GM12878 (cell line): ENCODE measurements around the gene SLC43A1. TPM values are rescaled to one million over a fixed set of nuclear protein-coding genes. Genes with fewer than 3 reads are reported as not detected.

Experiments used
- ATAC-seq: fragments of 200-7000 bp; cut with Tn5 transposase; 3 replicates; pipeline ENCODE4 v1.9.1; 2020; ENCODE audit warnings: mild to moderate bottlenecking, moderate library complexity
- BruUV-seq: library from RNA; stranded (reverse); fragments of 400-500 nt; replicated peaks from 2 replicates; lab custom pipeline; 2021; lab: Mats Ljungman, UMichigan
- CTCF ChIA-PET: fragments of 300-600 bp; sonication (Branson Sonifier 250); formaldehyde crosslinking; extraction: SDS; loops from one replicate; lab custom pipeline; 2021; ENCODE audit warnings: inconsistent platforms; lab: Yijun Ruan, JAX
- POLR2A ChIA-PET: fragments of 350-600 bp; formaldehyde crosslinking; extraction: SDS; loops from one replicate; lab custom pipeline; 2021; ENCODE audit warnings: inconsistent platforms; lab: Charles Lee
- RAD21 ChIA-PET: fragments of 300-600 bp; sonication (Branson Sonifier 250); formaldehyde crosslinking; loops from one replicate; lab custom pipeline; 2023; ENCODE audit warnings: antibody characterized with exemption; ENCODE audit not compliant: unreplicated experiment; lab: Charles Lee
- SMC1A ChIA-PET: fragments of 300-600 bp; sonication (Branson Sonifier 250); formaldehyde crosslinking; loops from one replicate; lab custom pipeline; 2023; ENCODE audit not compliant: unreplicated experiment, uncharacterized antibody; lab: Charles Lee
- DNase-seq: peaks from one replicate; pipeline ENCODE4 v3.0.0-alpha.2; 2011; ENCODE audit warnings: low read depth, low spot score
- FAIRE-seq: peaks from 3 replicates; lab custom pipeline; 2011; peaks lifted over from hg19 to GRCh38; lab: Jason Lieb, UNC
- H2AFZ ChIP-seq: 2 replicates; pipeline ENCODE4 v1.6.0; 2011; ENCODE audit warnings: low read depth, low read length, control low read depth; ENCODE audit not compliant: control insufficient read depth
- H3K27ac ChIP-seq: 2 replicates; pipeline ENCODE4 v1.5.1; 2011; ENCODE audit warnings: control low read depth; ENCODE audit not compliant: control insufficient read depth, insufficient read depth
- H3K27me3 ChIP-seq, 2 experiments: replicated peaks in 1 of 2; 2 replicates each; pipeline versions ENCODE4 v1.6.0 to v1.6.1; 2011; ENCODE audit warnings: low read length in 1 of 2; ENCODE audit not compliant: control insufficient read depth in 2 of 2, insufficient read depth in 2 of 2
- H3K36me3 ChIP-seq, 2 experiments: 2 replicates each; pipeline ENCODE4 v1.5.1; 2011; ENCODE audit warnings: low read length in 1 of 2; ENCODE audit not compliant: control insufficient read depth in 2 of 2, insufficient read depth in 2 of 2
- H3K4me1 ChIP-seq: 2 replicates; pipeline ENCODE4 v1.6.1; 2011; ENCODE audit warnings: mild to moderate bottlenecking, low read length, moderate library complexity, mixed read lengths; ENCODE audit not compliant: control insufficient read depth, insufficient read depth
- H3K4me2 ChIP-seq: 2 replicates; pipeline ENCODE4 v1.6.0; 2011; ENCODE audit warnings: control low read depth; ENCODE audit not compliant: control insufficient read depth, insufficient read depth
- H3K4me3 ChIP-seq: fragments of 200-600 bp; sonication (generic); 2 replicates; pipeline ENCODE4 v1.5.1; 2016
- H3K79me2 ChIP-seq: 2 replicates; pipeline ENCODE4 v1.6.0; 2011; ENCODE audit warnings: low read length; ENCODE audit not compliant: control insufficient read depth, insufficient read depth
- H3K9ac ChIP-seq: 2 replicates; pipeline ENCODE4 v1.8.0; 2011; ENCODE audit warnings: low read length, control low read depth, mixed read lengths; ENCODE audit not compliant: control insufficient read depth, insufficient read depth
- H3K9me3 ChIP-seq: replicated peaks from 3 replicates; pipeline ENCODE4 v1.5.1; 2011; ENCODE audit warnings: mild to moderate bottlenecking, low read length; ENCODE audit not compliant: control insufficient read depth, insufficient read depth
- H4K20me1 ChIP-seq: 2 replicates; pipeline ENCODE4 v1.6.0; 2011; ENCODE audit not compliant: control insufficient read depth, insufficient read depth
- ZZZ3 ChIP-seq: IDR thresholded peaks from 2 replicates; pipeline ENCODE4 v1.6.1; 2011; ENCODE audit warnings: low read depth; ENCODE audit not compliant: control insufficient read depth, insufficient read length
- WGBS: methylation state at CpG from one replicate; pipeline ENCODE4 v1.1.6; 2016; ENCODE audit warnings: low lambda C conversion rate; ENCODE audit not compliant: insufficient replicate concordance, insufficient coverage; ENCODE audit errors: missing lambda C conversion rate; 5-methylcytosine and 5-hydroxymethylcytosine counted together
- in situ Hi-C: fragments of 300-500 bp; cut with MboI; formaldehyde crosslinking; loops from 9 replicates; pipeline ENCODE4 v1.14.3; 2018; ENCODE audit warnings: mixed read lengths
- intact Hi-C: fragments of 100-400 bp; cut with micrococcal nuclease; formaldehyde crosslinking; loops from one replicate; pipeline ENCODE4 v1.14.2; 2022; ENCODE audit not compliant: unreplicated experiment
- polyA plus RNA-seq, 11 experiments: library from polyadenylated mRNA; depleted of rRNA in 4 of 11; unstranded in 6 of 11; stranded (reverse) in 5 of 11; fragments of >200 nt; fragmentation: Nextera tagmentation in 4 of 11; fragmentation: Illumina TruSeq in 1 of 11; extraction: Ambion mirVana in 4 of 11; extraction: Trizol in 1 of 11; gene quantifications; 1 replicate in 1 of 11; 2 replicates in 10 of 11; pipeline versions ENCODE4 v1.2.1 to v1.2.3, GENCODE V29; 2011 to 2016; ENCODE audit warnings: inconsistent platforms in 2 of 11, missing spikeins in 2 of 11, low read depth in 1 of 11
- total RNA-seq, 4 experiments: library from RNA; depleted of rRNA in 3 of 4; stranded (reverse); fragments of >200 nt in 3 of 4; fragmentation: Illumina TruSeq in 1 of 4; extraction: Trizol in 1 of 4; gene quantifications; 2 replicates each; pipeline versions ENCODE4 v1.2.1 to v1.2.3, GENCODE V29; 2013 to 2021
- TF ChIP-seq, protein P1 (sequence below): fragments of 450-650 bp; IDR thresholded peaks from 2 replicates; pipeline ENCODE4 v1.6.1; 2018; ENCODE audit warnings: borderline replicate concordance, mild to moderate bottlenecking; ENCODE audit not compliant: partially characterized antibody

The SLC43A1 gene
- total and polyA plus RNA-seq, 10 of the 15 experiments (the other 5 are each of a cell fraction or from before 2014, with no cell fraction given), result 1.0 to 17.8 (median 12.6) TPM

DNA sequence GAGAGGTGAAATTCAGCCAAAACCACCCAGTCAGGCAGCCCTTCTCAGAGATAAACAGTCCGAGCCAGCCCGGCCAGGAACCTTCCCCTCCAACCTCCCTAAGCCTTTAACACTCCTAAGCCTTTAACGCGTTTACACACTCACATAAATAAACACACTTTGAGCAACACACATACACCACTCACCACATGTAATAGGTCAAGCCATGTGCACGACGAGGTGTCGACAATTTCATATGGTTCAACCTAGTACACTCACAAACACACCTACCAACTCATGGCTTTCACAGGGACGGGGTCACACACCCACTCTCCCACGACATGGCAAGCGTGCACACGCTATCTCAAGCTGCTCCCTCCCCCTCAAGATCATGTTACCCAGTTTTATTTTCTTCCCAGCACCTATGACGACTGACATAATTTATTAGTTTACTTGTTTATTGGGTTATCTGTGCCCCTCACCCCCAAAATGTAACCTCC, 15.5 kb downstream of the SLC43A1 start (continued):
- TF ChIP-seq, protein P1, sequence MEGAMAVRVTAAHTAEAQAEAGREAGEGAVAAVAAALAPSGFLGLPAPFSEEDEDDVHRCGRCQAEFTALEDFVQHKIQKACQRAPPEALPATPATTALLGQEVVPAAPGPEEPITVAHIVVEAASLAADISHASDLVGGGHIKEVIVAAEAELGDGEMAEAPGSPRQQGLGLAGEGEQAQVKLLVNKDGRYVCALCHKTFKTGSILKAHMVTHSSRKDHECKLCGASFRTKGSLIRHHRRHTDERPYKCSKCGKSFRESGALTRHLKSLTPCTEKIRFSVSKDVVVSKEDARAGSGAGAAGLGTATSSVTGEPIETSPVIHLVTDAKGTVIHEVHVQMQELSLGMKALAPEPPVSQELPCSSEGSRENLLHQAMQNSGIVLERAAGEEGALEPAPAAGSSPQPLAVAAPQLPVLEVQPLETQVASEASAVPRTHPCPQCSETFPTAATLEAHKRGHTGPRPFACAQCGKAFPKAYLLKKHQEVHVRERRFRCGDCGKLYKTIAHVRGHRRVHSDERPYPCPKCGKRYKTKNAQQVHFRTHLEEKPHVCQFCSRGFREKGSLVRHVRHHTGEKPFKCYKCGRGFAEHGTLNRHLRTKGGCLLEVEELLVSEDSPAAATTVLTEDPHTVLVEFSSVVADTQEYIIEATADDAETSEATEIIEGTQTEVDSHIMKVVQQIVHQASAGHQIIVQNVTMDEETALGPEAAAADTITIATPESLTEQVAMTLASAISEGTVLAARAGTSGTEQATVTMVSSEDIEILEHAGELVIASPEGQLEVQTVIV, result no peak
- TF ChIP-seq, all 136 proteins: peak for 0

DNA sequence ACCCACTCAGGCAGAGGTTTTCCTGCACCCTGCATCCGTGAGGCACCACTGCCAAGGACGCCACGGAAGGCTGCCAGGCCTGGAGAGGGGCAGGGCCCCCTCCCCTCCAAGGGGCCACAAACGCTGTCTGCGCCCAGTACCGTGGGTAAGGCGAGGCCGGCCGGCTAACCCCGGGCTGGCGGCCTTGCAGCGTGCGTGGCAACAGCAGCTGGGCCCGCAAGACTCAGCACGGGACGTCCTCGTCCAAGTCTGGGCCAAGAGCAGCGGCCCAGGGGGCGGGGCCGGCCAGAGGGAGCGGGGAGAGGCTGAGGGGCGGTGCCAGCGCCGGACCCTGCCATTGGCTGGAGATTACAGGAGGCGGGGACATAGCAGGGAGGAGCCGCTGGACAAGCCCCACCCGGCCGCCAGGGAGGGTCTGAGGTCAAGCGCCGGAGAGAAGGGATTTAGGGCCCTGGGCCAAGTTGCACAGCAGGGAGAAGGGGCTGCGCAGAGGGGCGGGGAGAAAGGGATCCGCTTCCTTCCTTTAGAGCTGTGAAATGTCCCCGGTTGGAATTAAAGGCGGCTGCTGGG, 16.0 kb downstream of the SLC43A1 start:
- no TSS peak for BruUV-seq
- DNase-seq, result no peak
- SMC1A ChIA-PET, result no interaction called here

More for the DNA sequence above, 16.0 kb downstream of the SLC43A1 start:
- TF ChIP-seq ZZZ3, result no peak
- WGBS, result 43% methylated on average over 26 of the region's 35 CpGs
- no peaks in the 10 kb centered on the region for H3K9me3 ChIP-seq
- no peak overlapping the region for H3K9ac ChIP-seq
- in situ Hi-C loops (loop anchor here (25.0 kb wide), 1 partner anchor 662 kb away; no protein-coding TSS in a partner anchor), intact Hi-C loops (no loop called here)
- ATAC-seq, result peak; percentile 42; the same call in 2 of the 3 replicates
- H4K20me1 ChIP-seq, result peaks cover 3% of the 10 kb centered on the region; the same call in 1 of the 2 replicates
- ChIA-PET CTCF (interaction anchor here (2.0 kb wide), 1 partner anchor 27 kb away, joined by 4 read pairs; no protein-coding TSS in a partner anchor), RAD21 (no interaction called here), POLR2A (no interaction called here)
- H3K4me2 ChIP-seq, result no peak overlapping the region
- FAIRE-seq, result no peak
- H2AFZ ChIP-seq, result no peak overlapping the region
- no peaks in the 10 kb centered on the region for H3K4me1 ChIP-seq
- H3K27ac ChIP-seq, result no peak overlapping the region
- no peak overlapping the region for H3K4me3 ChIP-seq
- no peaks in the 10 kb centered on the region for H3K27me3 ChIP-seq
- H3K36me3 ChIP-seq, result peaks cover 3% of the 10 kb centered on the region in 2 experiments; a peak in 3 of 4 replicates
- no peaks in the 10 kb centered on the region for H3K79me2 ChIP-seq
